Right atrium auricular region (tissue), 2 donors: ENCODE data around the gene C6orf15. TPM values are rescaled to one million over a fixed set of nuclear protein-coding genes. Genes with fewer than 3 reads are reported as not detected.

Experiments
- DNase-seq: peaks from one replicate; pipeline ENCODE4 v3.0.0-alpha.2; 2019; ENCODE audit warnings: low spot score
- H3K27ac ChIP-seq, 2 donors: fragments of 200-600 bp; sonication (generic); 1 replicate in 1 of 2; 2 replicates in 1 of 2; pipeline ENCODE4 v1.5.1; 2016 to 2019
- H3K27me3 ChIP-seq, 2 donors: fragments of 200-600 bp; sonication (generic); one replicate each; pipeline versions ENCODE4 v1.5.1 to v1.6.0; 2017 to 2019
- H3K36me3 ChIP-seq: fragments of 200-600 bp; sonication (generic); one replicate; pipeline ENCODE4 v1.5.1; 2016
- H3K4me1 ChIP-seq, 2 donors: fragments of 200-600 bp; sonication (generic); one replicate each; pipeline versions ENCODE4 v1.5.1 to v1.6.0; 2017 to 2019
- H3K4me3 ChIP-seq, 2 donors: fragments of 200-600 bp; sonication (generic); 1 replicate in 1 of 2; 2 replicates in 1 of 2; pipeline ENCODE4 v1.5.1; 2017 to 2019; ENCODE audit warnings: mild to moderate bottlenecking in 1 of 2, moderate library complexity in 1 of 2
- H3K9me3 ChIP-seq, 2 donors: fragments of 200-600 bp; sonication (generic); one replicate each; pipeline ENCODE4 v1.5.1; 2019
- total RNA-seq, 2 donors: library from RNA; depleted of rRNA; stranded (reverse); fragments of >200 nt; gene quantifications; one replicate each; pipeline ENCODE4 v1.1.0, GENCODE V29; 2016
- TF ChIP-seq, protein P1 (sequence below), 2 donors: fragments of 200-600 bp; sonication (generic); IDR thresholded peaks; one replicate each; pipeline ENCODE4 v1.5.1; 2019; ENCODE audit warnings: antibody characterized with exemption in 2 of 2

Gene C6orf15
- total RNA-seq, 2 donors from 2014 or later: not detected

DNA sequence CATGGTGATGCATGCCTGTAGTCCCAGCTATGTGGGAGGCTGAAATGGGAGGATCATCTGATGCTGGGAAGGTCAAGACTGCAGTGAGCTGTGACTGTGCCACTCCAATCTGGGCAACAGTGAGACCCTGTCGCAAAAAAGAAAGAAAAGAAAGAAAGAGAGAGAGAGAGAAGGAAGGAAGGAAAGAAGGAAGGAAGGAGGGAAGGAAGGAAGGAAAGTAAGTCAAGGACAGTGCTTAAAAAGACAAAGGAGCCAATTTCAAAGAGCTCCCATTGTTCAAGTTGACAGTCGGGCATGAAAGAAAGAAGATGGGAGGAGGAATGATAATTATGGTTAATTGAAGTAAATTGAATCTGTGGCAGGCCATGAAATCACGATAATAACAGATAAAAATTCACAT is 16.2 kb downstream of the C6orf15 start:
- no peak for DNase-seq
- Histone ChIP-seq H3K27me3 (no peaks in the 10 kb centered on the region), H3K4me3 (no peak overlapping the region), H3K4me1 (peaks cover 0 to 12% of the 10 kb centered on the region in 2 donors), H3K36me3 (no peaks in the 10 kb centered on the region), H3K9me3 (no peaks in the 10 kb centered on the region), H3K27ac (no peak overlapping the region)
- TF ChIP-seq, protein P1, sequence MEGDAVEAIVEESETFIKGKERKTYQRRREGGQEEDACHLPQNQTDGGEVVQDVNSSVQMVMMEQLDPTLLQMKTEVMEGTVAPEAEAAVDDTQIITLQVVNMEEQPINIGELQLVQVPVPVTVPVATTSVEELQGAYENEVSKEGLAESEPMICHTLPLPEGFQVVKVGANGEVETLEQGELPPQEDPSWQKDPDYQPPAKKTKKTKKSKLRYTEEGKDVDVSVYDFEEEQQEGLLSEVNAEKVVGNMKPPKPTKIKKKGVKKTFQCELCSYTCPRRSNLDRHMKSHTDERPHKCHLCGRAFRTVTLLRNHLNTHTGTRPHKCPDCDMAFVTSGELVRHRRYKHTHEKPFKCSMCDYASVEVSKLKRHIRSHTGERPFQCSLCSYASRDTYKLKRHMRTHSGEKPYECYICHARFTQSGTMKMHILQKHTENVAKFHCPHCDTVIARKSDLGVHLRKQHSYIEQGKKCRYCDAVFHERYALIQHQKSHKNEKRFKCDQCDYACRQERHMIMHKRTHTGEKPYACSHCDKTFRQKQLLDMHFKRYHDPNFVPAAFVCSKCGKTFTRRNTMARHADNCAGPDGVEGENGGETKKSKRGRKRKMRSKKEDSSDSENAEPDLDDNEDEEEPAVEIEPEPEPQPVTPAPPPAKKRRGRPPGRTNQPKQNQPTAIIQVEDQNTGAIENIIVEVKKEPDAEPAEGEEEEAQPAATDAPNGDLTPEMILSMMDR (IDR thresholded peaks at IDR 0.05): no peak

- TF ChIP-seq, protein P1 (IDR thresholded peaks at IDR 0.05): no peak
- no peak overlapping the region for H3K4me3 ChIP-seq
- peaks cover 0 to 12% of the 10 kb centered on the region in 2 donors for H3K4me1 ChIP-seq
- H3K27me3 ChIP-seq: no peaks in the 10 kb centered on the region
- no peaks in the 10 kb centered on the region for H3K9me3 ChIP-seq
- DNase-seq: no peak
- no peak overlapping the region for H3K27ac ChIP-seq
- no peaks in the 10 kb centered on the region for H3K36me3 ChIP-seq
Measured at GRCh38 chr6:31094389-31094881, 17.9 kb downstream of the C6orf15 start.

- no peak overlapping the region for H3K27ac ChIP-seq
- no peaks in the 10 kb centered on the region for H3K36me3 ChIP-seq
- no peaks in the 10 kb centered on the region for H3K9me3 ChIP-seq
- TF ChIP-seq, protein P1 (IDR thresholded peaks at IDR 0.05): no peak
- DNase-seq: no peak
- no peaks in the 10 kb centered on the region for H3K27me3 ChIP-seq
- H3K4me3 ChIP-seq: no peak overlapping the region
- H3K4me1 ChIP-seq: peaks cover 0 to 12% of the 10 kb centered on the region in 2 donors
Measured at GRCh38 chr6:31092769-31093505, 19.4 kb downstream of the C6orf15 start.

DNA sequence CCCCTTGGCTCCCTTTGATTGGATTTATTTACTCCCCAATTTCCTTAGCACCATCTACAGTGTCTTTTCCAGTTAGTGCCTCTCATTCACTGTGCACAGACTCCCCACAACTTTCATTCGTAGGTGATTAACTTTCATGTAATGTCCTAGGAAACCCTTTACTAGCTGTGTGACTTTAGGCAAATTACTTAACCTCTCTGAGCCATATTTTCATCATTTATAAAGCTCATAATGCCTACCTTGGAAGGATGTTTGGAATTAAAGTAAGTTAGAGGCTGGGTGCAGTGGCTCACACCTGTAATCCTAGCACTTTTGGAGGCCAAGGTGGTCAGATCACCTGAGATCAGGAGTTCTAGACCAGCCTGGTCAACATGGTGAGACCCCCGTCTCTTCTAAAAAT is 20.1 kb downstream of the C6orf15 start:
- Histone ChIP-seq H3K36me3 (no peaks in the 10 kb centered on the region), H3K27me3 (no peaks in the 10 kb centered on the region), H3K9me3 (no peaks in the 10 kb centered on the region), H3K27ac (no peak overlapping the region), H3K4me1 (peaks cover 0 to 14% of the 10 kb centered on the region in 2 donors), H3K4me3 (no peak overlapping the region)
- TF ChIP-seq, protein P1 (IDR thresholded peaks at IDR 0.05): no peak
- no peak for DNase-seq

- H3K27me3 ChIP-seq: no peaks in the 10 kb centered on the region
- no peak overlapping the region for H3K4me3 ChIP-seq
- peaks cover 0 to 19% of the 10 kb centered on the region in 2 donors for H3K4me1 ChIP-seq
- no peak overlapping the region for H3K27ac ChIP-seq
- TF ChIP-seq, protein P1 (IDR thresholded peaks at IDR 0.05): no peak
- DNase-seq: no peak
- no peaks in the 10 kb centered on the region for H3K36me3 ChIP-seq
- no peaks in the 10 kb centered on the region for H3K9me3 ChIP-seq
Measured at GRCh38 chr6:31091680-31092079, 20.7 kb downstream of the C6orf15 start.
